Skeletal muscle tissue (tissue), 4 donors: Measurements from ENCODE around the gene FURIN. TPM values are rescaled to one million over a fixed set of nuclear protein-coding genes. Genes with fewer than 3 reads are reported as not detected.
"Not testable (repeated sequence)": the region's sequence is repeated elsewhere in the genome, so short reads cannot be mapped to it uniquely, and the experiment has no call there.

Source experiments
- H3K27ac ChIP-seq: one replicate; pipeline ENCODE4 v1.7.0; 2013; ENCODE audit warnings: mild to moderate bottlenecking, low read depth, low read length, inconsistent platforms
- H3K27me3 ChIP-seq, 3 donors: one replicate each; pipeline ENCODE4 v1.7.0; 2013; ENCODE audit warnings: low read length in 3 of 3; ENCODE audit not compliant: control insufficient read depth in 3 of 3, insufficient read depth in 3 of 3
- H3K36me3 ChIP-seq, 3 donors: one replicate each; pipeline ENCODE4 v1.7.0; 2013; ENCODE audit warnings: low read length in 3 of 3; ENCODE audit not compliant: control insufficient read depth in 3 of 3, insufficient read depth in 3 of 3
- H3K4me1 ChIP-seq, 3 donors: one replicate each; pipeline ENCODE4 v1.7.0; 2013; ENCODE audit warnings: low read length in 3 of 3, mild to moderate bottlenecking in 3 of 3; ENCODE audit not compliant: control insufficient read depth in 3 of 3, insufficient read depth in 3 of 3
- H3K4me3 ChIP-seq, 3 donors: one replicate each; pipeline ENCODE4 v1.7.0; 2013; ENCODE audit warnings: low read length in 3 of 3
- H3K9ac ChIP-seq, 3 donors: one replicate each; pipeline ENCODE4 v1.7.0; 2013; ENCODE audit warnings: low read length in 3 of 3, mild to moderate bottlenecking in 3 of 3, moderate library complexity in 2 of 3, low read depth in 1 of 3
- H3K9me3 ChIP-seq, 3 donors: one replicate each; pipeline ENCODE4 v1.7.0; 2013; ENCODE audit warnings: low read length in 3 of 3; ENCODE audit not compliant: control insufficient read depth in 3 of 3
- total RNA-seq: library from RNA; depleted of rRNA; stranded (reverse); fragments of >200 nt; gene quantifications from one replicate; pipeline ENCODE4 v1.2.3, GENCODE V29; 2014
- donor health status: Osteomylitis.

Gene FURIN
- total RNA-seq, 1 donor from 2014 or later = 12.0 TPM

DNA sequence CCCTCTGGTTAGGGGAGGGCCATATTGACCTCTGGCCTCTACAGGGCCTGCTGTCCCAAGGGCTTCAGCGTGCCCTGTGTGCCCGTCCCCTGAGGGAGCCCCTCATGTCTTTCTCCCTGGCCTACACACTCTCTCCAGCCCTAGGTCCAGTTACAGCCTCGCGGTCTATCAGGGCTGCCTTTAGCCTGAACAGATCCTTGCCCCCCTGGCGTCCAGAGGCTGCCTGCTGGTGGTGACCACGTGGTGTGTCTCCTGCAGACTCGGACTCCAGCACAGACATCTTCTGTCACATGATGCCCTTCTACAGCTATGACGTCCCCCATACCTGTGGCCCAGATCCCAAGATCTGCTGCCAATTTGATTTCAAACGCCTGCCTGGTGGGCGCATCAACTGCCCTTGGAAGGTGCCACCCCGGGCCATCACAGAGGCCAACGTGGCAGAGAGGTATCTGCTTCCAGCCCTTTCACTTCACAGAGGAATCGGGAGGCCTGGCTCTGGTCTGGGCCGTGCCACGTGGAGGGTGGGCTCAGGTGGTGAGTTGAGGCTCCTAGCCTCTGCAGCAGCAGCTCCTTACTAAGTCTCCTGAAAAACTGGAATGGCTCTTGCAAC is 38.8 kb downstream of the FURIN start:
- peak overlapping the region; percentile 16 for H3K27ac ChIP-seq
- H3K4me3 ChIP-seq = no peak overlapping the region
- peaks cover 62 to 71% (median 67%) of the 10 kb centered on the region in 3 donors for H3K36me3 ChIP-seq
- peaks cover 10 to 29% (median 18%) of the 10 kb centered on the region in 3 donors for H3K4me1 ChIP-seq
- no peaks in the 10 kb centered on the region for H3K27me3 ChIP-seq
- no peaks in the 10 kb centered on the region for H3K9me3 ChIP-seq
- H3K9ac ChIP-seq = no peak overlapping the region

- Histone ChIP-seq H3K4me3 (no peak overlapping the region), H3K9ac (peak overlapping the region in 1 of 3 donors; percentile 21), H3K9me3 (no peaks in the 10 kb centered on the region), H3K27ac (peak overlapping the region; percentile 16), H3K4me1 (peaks cover 9 to 28% (median 17%) of the 10 kb centered on the region in 3 donors), H3K27me3 (no peaks in the 10 kb centered on the region), H3K36me3 (peaks cover 70 to 79% (median 76%) of the 10 kb centered on the region in 3 donors)
These were observed 39.6 kb downstream of the FURIN start for GRCh38 chr15:90907838-90908507.

DNA sequence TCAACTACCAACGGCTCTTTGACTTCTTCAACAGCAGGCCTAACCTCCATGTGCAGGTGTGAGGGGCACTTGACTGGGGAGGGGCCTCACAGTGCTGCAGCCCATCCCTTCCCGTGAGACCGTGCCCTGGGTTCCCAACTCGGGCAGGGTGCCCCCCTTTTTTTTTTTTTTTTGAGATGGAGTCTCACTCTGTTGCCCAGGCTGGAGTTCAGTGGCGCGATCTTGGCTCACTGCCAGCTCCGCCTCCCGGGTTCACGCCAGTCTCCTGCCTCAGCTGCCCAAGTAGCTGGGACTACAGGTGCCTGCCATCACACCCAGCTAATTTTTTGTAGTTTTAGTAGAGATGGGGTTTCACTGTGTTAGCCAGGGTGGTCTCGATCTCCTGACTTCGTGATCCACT is 41.1 kb downstream of the FURIN start:
- not testable (repeated sequence) for H3K27me3 ChIP-seq, H3K9me3 ChIP-seq, H3K9ac ChIP-seq, H3K27ac ChIP-seq, H3K4me3 ChIP-seq
- Histone ChIP-seq H3K36me3 (peaks cover 84 to 94% (median 90%) of the 10 kb centered on the region in 3 donors), H3K4me1 (peaks cover 0 to 22% (median 16%) of the 10 kb centered on the region in 3 donors)

DNA sequence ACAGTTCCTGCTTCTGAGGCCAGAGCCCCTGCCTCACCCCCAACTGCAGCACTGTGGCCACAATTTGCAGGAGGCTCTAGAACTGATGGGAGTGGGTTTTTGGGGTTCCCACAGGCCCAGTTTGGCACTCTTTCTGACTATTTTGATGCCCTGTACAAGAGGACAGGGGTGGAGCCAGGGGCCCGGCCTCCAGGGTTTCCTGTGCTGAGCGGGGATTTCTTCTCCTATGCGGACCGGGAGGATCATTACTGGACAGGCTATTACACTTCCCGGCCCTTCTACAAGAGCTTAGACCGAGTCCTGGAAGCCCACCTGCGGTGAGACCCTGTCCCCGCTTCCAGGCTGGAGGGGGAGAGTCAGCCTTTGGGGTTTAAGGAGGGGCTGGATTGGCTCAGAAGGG is 41.6 kb downstream of the FURIN start:
- Histone ChIP-seq H3K4me3 (no peak overlapping the region), H3K9ac (no peak overlapping the region), H3K36me3 (peaks cover 85 to 91% (median 90%) of the 10 kb centered on the region in 3 donors), H3K27ac (no peak overlapping the region), H3K9me3 (no peaks in the 10 kb centered on the region), H3K4me1 (peaks cover 4 to 23% (median 17%) of the 10 kb centered on the region in 3 donors), H3K27me3 (no peaks in the 10 kb centered on the region)

- Histone ChIP-seq H3K36me3 (peaks cover 81 to 87% (median 84%) of the 10 kb centered on the region in 3 donors), H3K4me1 (peaks cover 11 to 25% (median 24%) of the 10 kb centered on the region in 3 donors), H3K27ac (no peak overlapping the region)
These were observed 42.3 kb downstream of the FURIN start for GRCh38 chr15:90910441-90911301.

DNA sequence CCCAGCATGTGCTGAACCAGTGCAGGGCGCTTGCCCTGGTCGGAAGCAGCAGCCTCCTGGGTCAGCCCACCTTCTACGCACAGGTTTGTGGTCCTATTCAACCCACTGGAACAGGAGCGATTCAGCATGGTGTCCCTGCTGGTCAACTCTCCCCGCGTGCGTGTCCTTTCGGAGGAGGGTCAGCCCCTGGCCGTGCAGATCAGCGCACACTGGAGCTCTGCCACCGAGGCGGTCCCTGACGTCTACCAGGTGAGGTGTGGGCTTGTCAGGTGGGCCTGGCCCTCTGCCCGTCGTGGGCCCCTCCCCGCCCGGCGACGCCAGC is 42.9 kb downstream of the FURIN start:
- Histone ChIP-seq H3K27me3 (no peaks in the 10 kb centered on the region), H3K9ac (no peak overlapping the region), H3K36me3 (peaks cover 77 to 87% (median 81%) of the 10 kb centered on the region in 3 donors), H3K27ac (no peak overlapping the region), H3K9me3 (no peaks in the 10 kb centered on the region), H3K4me3 (no peak overlapping the region), H3K4me1 (peaks cover 16 to 31% (median 28%) of the 10 kb centered on the region in 3 donors)

More at GRCh38 chr15:90910441-90911301, 42.3 kb downstream of the FURIN start:
- no peaks in the 10 kb centered on the region for H3K27me3 ChIP-seq
- H3K9me3 ChIP-seq = no peaks in the 10 kb centered on the region
- peak overlapping the region in 1 of 3 donors; percentile 16 for H3K9ac ChIP-seq
- H3K4me3 ChIP-seq = no peak overlapping the region

- Histone ChIP-seq H3K27ac (no peak overlapping the region), H3K9ac (no peak overlapping the region), H3K4me3 (no peak overlapping the region), H3K9me3 (no peaks in the 10 kb centered on the region), H3K4me1 (peaks cover 20 to 37% (median 36%) of the 10 kb centered on the region in 3 donors), H3K27me3 (no peaks in the 10 kb centered on the region), H3K36me3 (peaks cover 75 to 87% (median 81%) of the 10 kb centered on the region in 3 donors)
These were observed 43.8 kb downstream of the FURIN start for GRCh38 chr15:90911906-90912769.

- H3K27me3 ChIP-seq = no peaks in the 10 kb centered on the region
These were observed 44.3 kb downstream of the FURIN start for GRCh38 chr15:90912770-90913075.

GRCh38 chr15:90913398-90913944 is 45.1 kb downstream of the FURIN start:
- H3K9me3 ChIP-seq = no peaks in the 10 kb centered on the region
- no peak overlapping the region for H3K27ac ChIP-seq
- no peaks in the 10 kb centered on the region for H3K27me3 ChIP-seq
- peaks cover 20 to 45% (median 45%) of the 10 kb centered on the region in 3 donors for H3K4me1 ChIP-seq
- H3K9ac ChIP-seq = peak overlapping the region in 1 of 3 donors; percentile 25
- no peak overlapping the region for H3K4me3 ChIP-seq
- peaks cover 82 to 89% (median 83%) of the 10 kb centered on the region in 3 donors for H3K36me3 ChIP-seq

More at GRCh38 chr15:90912770-90913075, 44.3 kb downstream of the FURIN start:
- Histone ChIP-seq H3K9me3 (no peaks in the 10 kb centered on the region), H3K36me3 (peaks cover 75 to 87% (median 80%) of the 10 kb centered on the region in 3 donors), H3K27ac (no peak overlapping the region), H3K4me3 (no peak overlapping the region), H3K9ac (no peak overlapping the region), H3K4me1 (peaks cover 20 to 40% (median 39%) of the 10 kb centered on the region in 3 donors)
